Tibial artery (tissue), 4 donors: ENCODE results near the gene CYP2C9.

Experiments
- DNase-seq, 2 donors: peaks; one replicate each; pipeline ENCODE4 v3.0.0-alpha.2; 2019
- H3K27ac ChIP-seq, 2 donors: fragments of 200-600 bp; sonication (generic) in 1 of 2; 1 replicate in 1 of 2; 2 replicates in 1 of 2; pipeline ENCODE4 v1.5.1; 2018 to 2019; ENCODE audit warnings: mild to moderate bottlenecking in 1 of 2
- H3K27me3 ChIP-seq, 2 donors: fragments of 200-600 bp; sonication (generic) in 1 of 2; one replicate each; pipeline versions ENCODE4 v1.5.1 to v1.6.0; 2016 to 2019
- H3K36me3 ChIP-seq, 3 donors: fragments of 200-600 bp; sonication (generic) in 2 of 3; one replicate each; pipeline ENCODE4 v1.5.1; 2016 to 2019; ENCODE audit warnings: mild to moderate bottlenecking in 2 of 3
- H3K4me1 ChIP-seq, 4 donors: fragments of 200-600 bp; sonication (generic) in 2 of 4; 1 replicate in 3 of 4; 2 replicates in 1 of 4; pipeline ENCODE4 v1.5.1; 2016 to 2019
- H3K4me3 ChIP-seq, 2 donors: fragments of 200-600 bp; sonication (generic) in 1 of 2; 1 replicate in 1 of 2; 2 replicates in 1 of 2; pipeline ENCODE4 v1.5.1; 2018 to 2019; ENCODE audit warnings: mild to moderate bottlenecking in 2 of 2
- H3K9me3 ChIP-seq, 3 donors: fragments of 200-600 bp; sonication (generic) in 1 of 3; one replicate each; pipeline ENCODE4 v1.5.1; 2016 to 2019
- CTCF ChIP-seq, 2 experiments: fragments of 200-600 bp in 1 of 2; fragments of 450-650 bp in 1 of 2; IDR thresholded peaks; one replicate each; pipeline ENCODE4 v1.5.1; 2017 to 2019; ENCODE audit warnings: antibody characterized with exemption in 2 of 2, mild to moderate bottlenecking in 1 of 2, moderate library complexity in 1 of 2
- intact Hi-C: fragments of 100-400 bp; cut with DNase I; formaldehyde crosslinking; loops from one replicate; pipeline ENCODE4 v1.15.0; 2023; ENCODE audit warnings: low total_unique reads

CYP2C9 gene

GRCh38 chr10:95035332-95036295, 97.2 kb downstream of the CYP2C9 start:
- H3K9me3 ChIP-seq = no peaks in the 10 kb centered on the region
- TF ChIP-seq CTCF (IDR thresholded peaks at IDR 0.05) = no peak
- H3K4me1 ChIP-seq = no peaks in the 10 kb centered on the region
- no peaks in the 10 kb centered on the region for H3K27me3 ChIP-seq
- H3K4me3 ChIP-seq = no peak overlapping the region
- intact Hi-C loops = no loop called here
- H3K36me3 ChIP-seq = no peaks in the 10 kb centered on the region
- no peak for DNase-seq
- H3K27ac ChIP-seq = no peak overlapping the region

GRCh38 chr10:95039281-95039680, 100.8 kb downstream of the CYP2C9 start:
- H3K9me3 ChIP-seq = no peaks in the 10 kb centered on the region
- intact Hi-C loops = no loop called here
- no peak overlapping the region for H3K4me3 ChIP-seq
- H3K27ac ChIP-seq = no peak overlapping the region
- H3K4me1 ChIP-seq = no peaks in the 10 kb centered on the region
- DNase-seq = no peak
- no peak for TF ChIP-seq CTCF (IDR thresholded peaks at IDR 0.05)
- H3K36me3 ChIP-seq = no peaks in the 10 kb centered on the region
- no peaks in the 10 kb centered on the region for H3K27me3 ChIP-seq
